SU-DHL-6 (cell line): ENCODE data around the gene URB2.

ENCODE experiments used
- EZH2phosphoT487 ChIP-seq: fragments of 200-600 bp; sonication (generic), shearing (Covaris generic); conservative IDR thresholded peaks from 2 replicates; pipeline ENCODE4 v1.6.1; 2018; ENCODE audit warnings: mild to moderate bottlenecking, antibody characterized with exemption, low read length, moderate library complexity, mixed read lengths
- TF ChIP-seq, protein P1 (sequence below): fragments of 200-600 bp; sonication (generic); IDR thresholded peaks from one replicate; pipeline ENCODE4 v1.5.1; 2017; ENCODE audit warnings: antibody characterized with exemption, mild to moderate bottlenecking, low read length, moderate library complexity; ENCODE audit not compliant: insufficient read depth, poor library complexity, severe bottlenecking

DNA sequence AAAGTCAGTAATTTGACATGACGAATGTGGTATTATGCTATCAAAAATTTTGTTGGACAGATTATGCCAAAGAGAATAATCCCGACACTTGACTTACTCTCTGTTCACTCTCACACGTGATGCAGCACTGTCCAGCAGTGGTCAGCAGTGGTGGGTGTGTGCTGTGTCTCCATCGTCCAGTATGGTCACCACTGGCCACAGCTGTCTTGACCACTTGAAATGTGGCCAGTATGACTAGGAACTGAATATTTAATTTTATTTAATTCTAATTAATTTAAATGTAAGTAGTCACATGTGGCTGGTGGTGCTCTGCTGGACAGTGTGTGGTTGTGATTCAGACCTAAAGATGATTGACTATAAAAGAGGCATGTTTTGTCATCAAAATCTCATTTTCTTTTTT, 24.0 kb downstream of the URB2 start:
- TF ChIP-seq, protein P1, sequence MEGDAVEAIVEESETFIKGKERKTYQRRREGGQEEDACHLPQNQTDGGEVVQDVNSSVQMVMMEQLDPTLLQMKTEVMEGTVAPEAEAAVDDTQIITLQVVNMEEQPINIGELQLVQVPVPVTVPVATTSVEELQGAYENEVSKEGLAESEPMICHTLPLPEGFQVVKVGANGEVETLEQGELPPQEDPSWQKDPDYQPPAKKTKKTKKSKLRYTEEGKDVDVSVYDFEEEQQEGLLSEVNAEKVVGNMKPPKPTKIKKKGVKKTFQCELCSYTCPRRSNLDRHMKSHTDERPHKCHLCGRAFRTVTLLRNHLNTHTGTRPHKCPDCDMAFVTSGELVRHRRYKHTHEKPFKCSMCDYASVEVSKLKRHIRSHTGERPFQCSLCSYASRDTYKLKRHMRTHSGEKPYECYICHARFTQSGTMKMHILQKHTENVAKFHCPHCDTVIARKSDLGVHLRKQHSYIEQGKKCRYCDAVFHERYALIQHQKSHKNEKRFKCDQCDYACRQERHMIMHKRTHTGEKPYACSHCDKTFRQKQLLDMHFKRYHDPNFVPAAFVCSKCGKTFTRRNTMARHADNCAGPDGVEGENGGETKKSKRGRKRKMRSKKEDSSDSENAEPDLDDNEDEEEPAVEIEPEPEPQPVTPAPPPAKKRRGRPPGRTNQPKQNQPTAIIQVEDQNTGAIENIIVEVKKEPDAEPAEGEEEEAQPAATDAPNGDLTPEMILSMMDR: no peak
- no peak for TF ChIP-seq EZH2phosphoT487
